ENCODE results near the gene GRM8.

DNA sequence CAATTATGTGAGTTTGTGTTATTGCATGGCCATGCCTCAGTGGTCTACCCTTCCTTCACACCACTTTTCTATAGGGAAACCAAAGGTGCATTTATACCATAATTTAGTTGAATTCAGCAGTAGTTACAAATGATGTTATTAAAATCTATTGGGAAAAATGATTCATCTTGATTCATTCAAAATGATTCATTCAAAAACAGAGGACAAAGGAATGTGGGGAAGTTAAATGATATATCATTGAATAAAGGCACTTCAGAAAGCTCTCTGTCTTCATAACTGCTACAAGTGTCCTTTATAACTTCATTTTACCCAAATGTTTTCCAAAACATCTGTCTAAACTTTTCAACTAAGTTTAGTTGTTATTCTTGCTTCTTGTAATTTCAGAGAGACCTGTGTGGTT is 722.9 kb downstream of the GRM8 start:
- TF ChIP-seq, protein P1, sequence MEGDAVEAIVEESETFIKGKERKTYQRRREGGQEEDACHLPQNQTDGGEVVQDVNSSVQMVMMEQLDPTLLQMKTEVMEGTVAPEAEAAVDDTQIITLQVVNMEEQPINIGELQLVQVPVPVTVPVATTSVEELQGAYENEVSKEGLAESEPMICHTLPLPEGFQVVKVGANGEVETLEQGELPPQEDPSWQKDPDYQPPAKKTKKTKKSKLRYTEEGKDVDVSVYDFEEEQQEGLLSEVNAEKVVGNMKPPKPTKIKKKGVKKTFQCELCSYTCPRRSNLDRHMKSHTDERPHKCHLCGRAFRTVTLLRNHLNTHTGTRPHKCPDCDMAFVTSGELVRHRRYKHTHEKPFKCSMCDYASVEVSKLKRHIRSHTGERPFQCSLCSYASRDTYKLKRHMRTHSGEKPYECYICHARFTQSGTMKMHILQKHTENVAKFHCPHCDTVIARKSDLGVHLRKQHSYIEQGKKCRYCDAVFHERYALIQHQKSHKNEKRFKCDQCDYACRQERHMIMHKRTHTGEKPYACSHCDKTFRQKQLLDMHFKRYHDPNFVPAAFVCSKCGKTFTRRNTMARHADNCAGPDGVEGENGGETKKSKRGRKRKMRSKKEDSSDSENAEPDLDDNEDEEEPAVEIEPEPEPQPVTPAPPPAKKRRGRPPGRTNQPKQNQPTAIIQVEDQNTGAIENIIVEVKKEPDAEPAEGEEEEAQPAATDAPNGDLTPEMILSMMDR (conservative IDR thresholded peaks at IDR 0.05): no peak
- TF ChIP-seq ZFX (IDR thresholded peaks at IDR 0.05): no peak
